Astrocyte (in vitro differentiated cells and primary cell): Measurements from ENCODE around the gene CALR3. TPM values are rescaled to one million over a fixed set of nuclear protein-coding genes. Genes with fewer than 3 reads are reported as not detected.

ENCODE experiments used
- DNase-seq: peaks from one replicate; pipeline ENCODE4 v3.0.0-alpha.2; 2010; ENCODE audit warnings: low read depth
- FAIRE-seq: peaks from 2 replicates; lab custom pipeline; 2011; peaks lifted over from hg19 to GRCh38; lab: Jason Lieb, UNC
- H2AFZ ChIP-seq: 2 replicates; pipeline ENCODE4 v1.6.0; 2012; ENCODE audit warnings: low read depth, low read length, inconsistent platforms
- H3K27ac ChIP-seq: 2 replicates; pipeline ENCODE4 v1.5.1; 2011; ENCODE audit warnings: low read depth, low read length, inconsistent platforms
- H3K27me3 ChIP-seq: 2 replicates; pipeline ENCODE4 v1.6.0; 2011; ENCODE audit warnings: low read length, inconsistent platforms; ENCODE audit not compliant: insufficient read depth
- H3K36me3 ChIP-seq: 2 replicates; pipeline ENCODE4 v1.5.1; 2011; ENCODE audit warnings: low read length, inconsistent platforms; ENCODE audit not compliant: insufficient read depth
- H3K4me1 ChIP-seq: 2 replicates; pipeline ENCODE4 v1.5.1; 2011; ENCODE audit warnings: low read length, inconsistent platforms; ENCODE audit not compliant: insufficient read depth
- H3K4me2 ChIP-seq: 2 replicates; pipeline ENCODE4 v1.6.0; 2012; ENCODE audit warnings: low read length, inconsistent platforms
- H3K4me3 ChIP-seq: 2 replicates; pipeline ENCODE4 v1.5.1; 2011; ENCODE audit warnings: low read depth, mild to moderate bottlenecking, low read length, inconsistent platforms; ENCODE audit not compliant: insufficient read depth
- H3K79me2 ChIP-seq: 2 replicates; pipeline ENCODE4 v1.6.0; 2012; ENCODE audit warnings: mild to moderate bottlenecking, low read length, inconsistent platforms; ENCODE audit not compliant: insufficient read depth
- H3K9ac ChIP-seq: 2 replicates; pipeline ENCODE4 v1.6.0; 2012; ENCODE audit warnings: mild to moderate bottlenecking, low read length, inconsistent platforms
- H3K9me3 ChIP-seq: 2 replicates; pipeline ENCODE4 v1.5.1; 2012; ENCODE audit warnings: low read depth, mild to moderate bottlenecking, low read length, inconsistent platforms; ENCODE audit not compliant: insufficient read depth
- H4K20me1 ChIP-seq: 2 replicates; pipeline ENCODE4 v1.6.0; 2012; ENCODE audit warnings: low read length, inconsistent platforms; ENCODE audit not compliant: insufficient read depth
- H3K27ac Mint-ChIP-seq: one replicate; pipeline ENCODE4 v1.8.0; 2021; ENCODE audit warnings: mild to moderate bottlenecking, mixed read lengths; ENCODE audit not compliant: unreplicated experiment
- H3K27me3 Mint-ChIP-seq: one replicate; pipeline ENCODE4 v1.8.0; 2021; ENCODE audit warnings: low read depth, mixed read lengths; ENCODE audit not compliant: unreplicated experiment
- H3K36me3 Mint-ChIP-seq: one replicate; pipeline ENCODE4 v1.8.0; 2021; ENCODE audit warnings: low read depth, mixed read lengths; ENCODE audit not compliant: unreplicated experiment
- H3K4me1 Mint-ChIP-seq: one replicate; pipeline ENCODE4 v1.8.0; 2021; ENCODE audit warnings: low read depth, mixed read lengths; ENCODE audit not compliant: unreplicated experiment
- H3K4me3 Mint-ChIP-seq: one replicate; pipeline ENCODE4 v1.8.0; 2021; ENCODE audit warnings: mild to moderate bottlenecking, moderate library complexity, mixed read lengths; ENCODE audit not compliant: unreplicated experiment
- H3K9me3 Mint-ChIP-seq: one replicate; pipeline ENCODE4 v1.8.0; 2021; ENCODE audit warnings: mild to moderate bottlenecking, mixed read lengths; ENCODE audit not compliant: unreplicated experiment
- CTCF ChIP-seq: IDR thresholded peaks from 2 replicates; pipeline ENCODE4 v1.5.1; 2011; ENCODE audit warnings: low read depth, mild to moderate bottlenecking, inconsistent platforms, low read length, moderate library complexity; ENCODE audit not compliant: insufficient read depth
- EZH2 ChIP-seq: IDR thresholded peaks from 2 replicates; pipeline ENCODE4 v1.6.1; 2012; ENCODE audit warnings: mild to moderate bottlenecking, low read length, inconsistent platforms; ENCODE audit not compliant: insufficient read depth
- total RNA-seq: library from RNA; stranded (reverse); gene quantifications from 2 replicates; pipeline ENCODE4 v1.2.1, GENCODE V29; 2021

Gene CALR3
- total RNA-seq, 1 donor from 2014 or later: not detected

GRCh38 chr19:16520986-16521624 lies 25.1 kb upstream of the CALR3 start:
- peaks cover 10% of the 10 kb centered on the region for H3K36me3 Mint-ChIP-seq

GRCh38 chr19:16520074-16520973 lies 24.4 kb upstream of the CALR3 start:
- no peak overlapping the region for H3K4me3 Mint-ChIP-seq
- H3K27me3 ChIP-seq: no peaks in the 10 kb centered on the region

More at GRCh38 chr19:16520986-16521624, 25.1 kb upstream of the CALR3 start:
- no peak overlapping the region for H3K27ac Mint-ChIP-seq
- Histone ChIP-seq H3K79me2 (peaks cover 6% of the 10 kb centered on the region), H2AFZ (no peak overlapping the region), H3K4me1 (no peaks in the 10 kb centered on the region), H3K27me3 (no peaks in the 10 kb centered on the region), H3K9me3 (no peaks in the 10 kb centered on the region), H3K4me2 (no peak overlapping the region), H3K4me3 (no peak overlapping the region), H3K9ac (no peak overlapping the region), H3K27ac (no peak overlapping the region), H4K20me1 (peaks cover 45% of the 10 kb centered on the region), H3K36me3 (peaks cover 22% of the 10 kb centered on the region)
- no peak overlapping the region for H3K4me3 Mint-ChIP-seq
- no peaks in the 10 kb centered on the region for H3K9me3 Mint-ChIP-seq
- TF ChIP-seq EZH2 (no peak), CTCF (no peak)
- H3K27me3 Mint-ChIP-seq: no peaks in the 10 kb centered on the region
- H3K4me1 Mint-ChIP-seq: no peaks in the 10 kb centered on the region
- no peak for DNase-seq
- FAIRE-seq: no peak

More at GRCh38 chr19:16520074-16520973, 24.4 kb upstream of the CALR3 start:
- Mint-ChIP-seq H3K27me3 (no peaks in the 10 kb centered on the region), H3K36me3 (peaks cover 10% of the 10 kb centered on the region), H3K9me3 (no peaks in the 10 kb centered on the region), H3K4me1 (no peaks in the 10 kb centered on the region), H3K27ac (no peak overlapping the region)
- Histone ChIP-seq H3K27ac (no peak overlapping the region), H2AFZ (no peak overlapping the region), H4K20me1 (peaks cover 45% of the 10 kb centered on the region), H3K4me1 (no peaks in the 10 kb centered on the region), H3K79me2 (peaks cover 3% of the 10 kb centered on the region), H3K4me3 (no peak overlapping the region), H3K36me3 (peaks cover 22% of the 10 kb centered on the region), H3K4me2 (no peak overlapping the region), H3K9ac (no peak overlapping the region), H3K9me3 (no peaks in the 10 kb centered on the region)
- no peak for TF ChIP-seq CTCF
- TF ChIP-seq EZH2: no peak
- FAIRE-seq (no peak), DNase-seq (no peak)
